Cortex of kidney (tissue), 1 donor: Measurements from ENCODE around the gene KRTAP9-7.

Experiments
- DNase-seq: peaks from one replicate; lab custom pipeline; 2025; lab: John Stamatoyannopoulos, UW

The KRTAP9-7 gene

GRCh38 chr17:41322094-41322902 is 46.8 kb downstream of the KRTAP9-7 start:
- no peak for DNase-seq

DNA sequence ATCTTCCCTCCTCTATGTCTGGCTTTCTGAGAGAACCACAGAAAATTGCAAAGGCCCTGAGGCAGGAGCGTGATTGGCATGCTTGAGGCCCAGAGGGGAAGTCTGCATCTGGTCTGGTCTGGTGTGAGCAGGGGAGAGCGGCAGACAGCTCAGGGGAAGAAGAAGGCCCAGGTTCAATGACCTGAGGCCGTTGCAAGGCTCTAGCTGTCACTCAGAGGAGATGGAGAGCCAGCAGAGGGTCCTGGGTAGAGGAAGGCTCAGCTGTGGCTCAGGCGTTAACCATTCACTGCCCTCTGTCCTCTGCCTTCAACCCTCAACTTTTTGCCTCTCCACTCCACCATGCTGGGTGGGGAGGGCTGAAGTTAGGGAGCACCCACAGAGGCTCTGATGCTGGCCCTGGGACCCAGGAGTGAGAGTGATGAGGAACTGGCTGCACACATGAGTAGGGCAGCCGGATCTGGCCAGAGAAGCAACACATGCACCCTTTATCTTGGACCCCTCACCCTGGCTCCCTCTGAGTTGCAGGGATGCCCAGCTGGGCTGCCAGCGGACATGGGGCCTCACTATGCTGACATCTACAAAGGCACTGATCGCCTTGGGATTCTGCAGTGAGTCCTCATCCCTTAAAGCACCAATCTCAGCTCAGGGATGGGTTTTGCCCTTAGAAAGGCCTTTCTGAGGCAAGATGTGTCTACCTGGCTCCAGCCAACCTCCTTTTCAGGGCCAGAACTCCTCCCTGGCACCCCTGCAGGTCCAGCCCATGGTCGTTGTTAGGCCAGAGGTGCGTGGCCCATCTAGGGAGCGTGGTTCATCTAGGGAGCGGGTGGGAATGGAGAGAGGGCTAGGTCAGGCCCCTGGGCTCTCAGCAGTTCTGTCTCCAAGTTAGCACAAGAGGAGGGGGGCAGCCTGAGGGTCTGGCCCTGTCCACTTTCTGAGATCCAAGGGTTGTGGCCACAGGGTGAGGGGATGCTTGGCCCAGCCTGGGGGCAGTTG is 47.7 kb downstream of the KRTAP9-7 start:
- DNase-seq = no peak

GRCh38 chr17:41324180-41325075 is 48.9 kb downstream of the KRTAP9-7 start:
- DNase-seq = no peak

DNA sequence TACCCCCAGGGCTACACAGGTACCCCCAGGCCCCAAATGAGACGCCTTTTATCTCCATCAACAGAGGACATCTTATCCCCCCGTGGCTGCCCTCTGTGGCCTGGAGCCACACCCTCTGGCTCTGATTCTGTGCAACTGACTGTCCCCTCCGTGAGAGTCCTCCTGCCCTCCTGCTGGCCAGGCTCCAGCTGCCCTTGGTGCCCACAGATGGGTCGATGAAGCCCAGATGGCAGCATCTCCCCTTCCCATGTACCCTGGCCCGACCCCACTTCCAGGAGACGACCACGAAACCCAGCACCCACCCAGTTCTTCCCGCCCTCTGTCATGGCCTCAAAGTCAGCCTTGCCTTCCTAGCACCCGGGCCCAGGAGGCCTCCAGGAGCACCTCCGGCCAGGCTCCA is 49.6 kb downstream of the KRTAP9-7 start:
- no peak for DNase-seq

- DNase-seq = no peak
Measured at GRCh38 chr17:41325611-41326010, 50.1 kb downstream of the KRTAP9-7 start.
